GM21825 (cell line): ENCODE measurements around the gene CCDC137.

Source experiments
- ATAC-seq: cut with Tn5 transposase; IDR thresholded peaks from one replicate; pipeline ENCODE4 v1.9.1; 2021; ENCODE audit warnings: mild to moderate bottlenecking, moderate library complexity; ENCODE audit not compliant: unreplicated experiment

CCDC137 gene

GRCh38 chr17:81682565-81683207 is 16.1 kb downstream of the CCDC137 start:
- no peak for ATAC-seq

- peak; percentile 4 for ATAC-seq
Measured at GRCh38 chr17:81683208-81683583, 16.7 kb downstream of the CCDC137 start.

GRCh38 chr17:81683584-81684441 is 17.3 kb downstream of the CCDC137 start, which contains the start of the genes ARL16 and HGS:
Gene ARL16 (minus strand): TSS chr17:81683797. CDS start chr17:81683753, 44 bp downstream.
Gene HGS (plus strand): TSS chr17:81684011. CDS start chr17:81684067, 56 bp downstream.
- ATAC-seq = peak; percentile 83

GRCh38 chr17:81684442-81684911 is 17.9 kb downstream of the CCDC137 start:
- no peak for ATAC-seq

- no peak for ATAC-seq
Measured at GRCh38 chr17:81685108-81685507, 18.6 kb downstream of the CCDC137 start.

- ATAC-seq = no peak
Measured at GRCh38 chr17:81686614-81687013, 20.1 kb downstream of the CCDC137 start.

- ATAC-seq = no peak
Measured at GRCh38 chr17:81687770-81688541, 21.4 kb downstream of the CCDC137 start.

GRCh38 chr17:81688616-81689015 is 22.1 kb downstream of the CCDC137 start:
- no peak for ATAC-seq

GRCh38 chr17:81690066-81690465 is 23.5 kb downstream of the CCDC137 start:
- ATAC-seq = no peak

GRCh38 chr17:81690549-81690948 is 24.0 kb downstream of the CCDC137 start:
- no peak for ATAC-seq

- ATAC-seq = no peak
Measured at GRCh38 chr17:81691196-81691595, 24.7 kb downstream of the CCDC137 start.

GRCh38 chr17:81691608-81692007 is 25.1 kb downstream of the CCDC137 start:
- no peak for ATAC-seq

GRCh38 chr17:81693509-81694210 is 27.1 kb downstream of the CCDC137 start:
- no peak for ATAC-seq

GRCh38 chr17:81694810-81695209 is 28.3 kb downstream of the CCDC137 start:
- ATAC-seq = no peak

- ATAC-seq = no peak
Measured at GRCh38 chr17:81695211-81695610, 28.7 kb downstream of the CCDC137 start.

- no peak for ATAC-seq
Measured at GRCh38 chr17:81695801-81696200, 29.3 kb downstream of the CCDC137 start.

- ATAC-seq = no peak
Measured at GRCh38 chr17:81696218-81696941, 29.8 kb downstream of the CCDC137 start.

- ATAC-seq = no peak
Measured at GRCh38 chr17:81697261-81698044, 30.9 kb downstream of the CCDC137 start.
